Measurements from ENCODE around the gene OR1J2. TPM values are rescaled to one million over a fixed set of nuclear protein-coding genes. Genes with fewer than 3 reads are reported as not detected.

The OR1J2 gene
- total and polyA plus RNA-seq, 2 of the 8 experiments (the other 6 are each of a cell fraction or from before 2014, with no cell fraction given): not detected

- Histone ChIP-seq H3K27me3 (replicated peaks in 1 of 4; ENCODE audit: control insufficient read depth in 3 of 4, extremely low read depth in 1 of 4, insufficient read depth in 3 of 4, low read length in 3 of 4) (no peaks in the 10 kb centered on the region), H4K5ac (ENCODE audit: insufficient read length, low read depth, low read length) (no peak overlapping the region), H3K9me3 (ENCODE audit: insufficient read depth in 2 of 2, low read depth in 1 of 2, low read length in 1 of 2) (peaks cover 32 to 51% of the 10 kb centered on the region in 2 experiments), H3K9ac (replicated peaks in 1 of 4; ENCODE audit: extremely low read depth in 1 of 4, low read depth in 3 of 4, low read length in 3 of 4) (no peak overlapping the region), H2BK15ac (ENCODE audit: low read length) (no peak overlapping the region), H3K18ac (ENCODE audit: extremely low read depth, low read length) (no peak overlapping the region), H3K79me2 (ENCODE audit: control insufficient read depth in 1 of 2, insufficient read depth in 2 of 2, low read length in 2 of 2) (no peaks in the 10 kb centered on the region), H4K91ac (replicated peaks; ENCODE audit: insufficient read length, low read length) (no peak overlapping the region), H3K36me3 (ENCODE audit: control insufficient read depth in 2 of 4, insufficient read depth in 4 of 4, low read length in 3 of 4) (no peaks in the 10 kb centered on the region), H3K27ac (ENCODE audit: low read depth, low read length) (no peak overlapping the region), H3K56ac (replicated peaks; ENCODE audit: insufficient read length, low read depth, low read length) (no peak overlapping the region), H2BK120ac (replicated peaks; ENCODE audit: low read depth, low read length) (no peak overlapping the region), H3K23ac (ENCODE audit: insufficient read length) (no peak overlapping the region), H3K23me2 (ENCODE audit: low read depth, low read length) (no peaks in the 10 kb centered on the region), H2BK12ac (ENCODE audit: low read depth, low read length) (no peak overlapping the region), H2BK20ac (ENCODE audit: low read length) (no peak overlapping the region), H4K20me1 (replicated peaks in 1 of 2; ENCODE audit: control insufficient read depth in 1 of 2, insufficient read depth in 2 of 2, low read length in 2 of 2) (no peaks in the 10 kb centered on the region), H2AK5ac (ENCODE audit: low read depth, low read length) (no peak overlapping the region), H2AFZ (ENCODE audit: low read length) (no peak overlapping the region), H3K4ac (replicated peaks; ENCODE audit: insufficient read length, low read depth, low read length) (no peak overlapping the region), H3K14ac (ENCODE audit: insufficient read length) (no peak overlapping the region), H3K4me1 (replicated peaks in 1 of 4; ENCODE audit: control insufficient read depth in 3 of 4, insufficient read depth in 4 of 4, low read length in 3 of 4) (no peaks in the 10 kb centered on the region), H3K79me1 (ENCODE audit: low read depth, low read length) (no peaks in the 10 kb centered on the region), H2BK5ac (ENCODE audit: low read depth, low read length) (no peak overlapping the region), H4K8ac (ENCODE audit: extremely low read depth, insufficient read depth, low read length) (no peak overlapping the region), H3K4me2 (ENCODE audit: insufficient read depth in 1 of 2, low read depth in 2 of 2, low read length in 2 of 2) (no peak overlapping the region), H3K4me3 (ENCODE audit: extremely low read depth in 1 of 4, insufficient read depth in 2 of 4, low read depth in 3 of 4, low read length in 4 of 4) (no peak overlapping the region)
- CTCF ChIA-PET (ENCODE audit: partially characterized antibody): no interaction called here
- WGBS, 2 experiments (ENCODE audit: extremely low coverage in 1 of 2, insufficient coverage in 1 of 2, insufficient read length in 1 of 2, insufficient replicate concordance in 2 of 2, low coverage in 1 of 2, low lambda C conversion rate in 2 of 2, missing lambda C conversion rate in 1 of 2): 82% methylated on average over 2 of the region's 2 CpGs; no CpG with 5 or more reads in 1 of the 2 experiments
- FAIRE-seq: no peak
- POLR2A ChIA-PET (ENCODE audit: partially characterized antibody): no interaction called here
- TF ChIP-seq MAFK (IDR thresholded peaks at IDR 0.05; ENCODE audit: low read depth, low read length) (no peak), CBX8 (IDR thresholded peaks at IDR 0.05; ENCODE audit: borderline replicate concordance, low read depth, low read length) (no peak), POLR2AphosphoS5 (IDR thresholded peaks at IDR 0.05; ENCODE audit: low read depth, low read length) (no peak), KDM5A (IDR thresholded peaks at IDR 0.05; ENCODE audit: low read length) (no peak), E2F6 (IDR thresholded peaks at IDR 0.05) (no peak), RFX5 (IDR thresholded peaks at IDR 0.05; ENCODE audit: borderline replicate concordance, low read depth, low read length) (no peak), CTBP2 (IDR thresholded peaks at IDR 0.05; ENCODE audit: borderline replicate concordance, insufficient read depth, insufficient read length, low read length) (no peak)
- DNase-seq (ENCODE audit: low read depth in 1 of 2, low spot score in 2 of 2): no peak
These were observed 28.2 kb downstream of the OR1J2 start for GRCh38 chr9:122538757-122539156.

All from H1 (cell line).